Tibial nerve (tissue), 4 donors: Measurements from ENCODE around the gene CENPX. TPM values are rescaled to one million over a fixed set of nuclear protein-coding genes. Genes with fewer than 3 reads are reported as not detected.
"Not testable (repeated sequence)": the region's sequence is repeated elsewhere in the genome, so short reads cannot be mapped to it uniquely, and the experiment has no call there.

Experiments used
- DNase-seq, 2 donors: peaks; one replicate each; pipeline ENCODE4 v3.0.0-alpha.2; 2019; ENCODE audit warnings: low spot score in 2 of 2
- H3K27ac ChIP-seq, 4 donors: fragments of 200-600 bp; sonication (generic) in 3 of 4; one replicate each; pipeline ENCODE4 v1.5.1; 2017 to 2019; ENCODE audit warnings: mild to moderate bottlenecking in 1 of 4
- H3K27me3 ChIP-seq, 2 donors: fragments of 200-600 bp; sonication (generic) in 1 of 2; one replicate each; pipeline versions ENCODE4 v1.5.1 to v1.6.0; 2017 to 2019
- H3K36me3 ChIP-seq, 3 donors: fragments of 200-600 bp; sonication (generic); one replicate each; pipeline ENCODE4 v1.5.1; 2018 to 2019
- H3K4me1 ChIP-seq, 4 donors: fragments of 200-600 bp; sonication (generic) in 3 of 4; one replicate each; pipeline ENCODE4 v1.5.1; 2017 to 2019
- H3K4me3 ChIP-seq, 4 donors: fragments of 200-600 bp; sonication (generic) in 3 of 4; one replicate each; pipeline ENCODE4 v1.5.1; 2017 to 2019; ENCODE audit warnings: mild to moderate bottlenecking in 1 of 4, moderate library complexity in 1 of 4
- H3K9me3 ChIP-seq, 4 donors: fragments of 200-600 bp; sonication (generic) in 3 of 4; one replicate each; pipeline ENCODE4 v1.5.1; 2017 to 2019
- CTCF ChIP-seq, 5 experiments: fragments of 200-600 bp in 3 of 5; fragments of 450-650 bp in 2 of 5; sonication (generic) in 3 of 5; IDR thresholded peaks; one replicate each; pipeline ENCODE4 v1.5.1; 2016 to 2019; ENCODE audit warnings: antibody characterized with exemption in 5 of 5, mild to moderate bottlenecking in 3 of 5, moderate library complexity in 2 of 5
- EP300 ChIP-seq, 2 donors: sonication (generic); formaldehyde crosslinking; IDR thresholded peaks; one replicate each; pipeline ENCODE4 v1.6.1; 2017; ENCODE audit warnings: antibody characterized with exemption in 2 of 2, mild to moderate bottlenecking in 1 of 2
- POLR2A ChIP-seq, 2 donors: fragments of 450-650 bp; IDR thresholded peaks; one replicate each; pipeline ENCODE4 v1.6.1; 2017; ENCODE audit warnings: antibody characterized with exemption in 2 of 2, mild to moderate bottlenecking in 2 of 2, moderate library complexity in 2 of 2
- WGBS, 2 donors: methylation state at CpG; one replicate each; pipeline ENCODE4 v1.1.5; 2018; 5-methylcytosine and 5-hydroxymethylcytosine counted together
- total RNA-seq, 4 donors: library from RNA; depleted of rRNA; stranded (reverse); fragments of >200 nt; gene quantifications; one replicate each; pipeline ENCODE4 v1.1.0, GENCODE V29; 2016

The CENPX gene
- total RNA-seq, 4 donors from 2014 or later: 69.9 to 143 (median 78.0) TPM

GRCh38 chr17:82043507-82043906, 20.8 kb upstream of the CENPX start:
- no peak for TF ChIP-seq EP300 (IDR thresholded peaks at IDR 0.05)
- TF ChIP-seq POLR2A (IDR thresholded peaks at IDR 0.05): no peak
- TF ChIP-seq CTCF (IDR thresholded peaks at IDR 0.05): no peak
- H3K9me3 ChIP-seq: no peaks in the 10 kb centered on the region
- no peak overlapping the region for H3K4me3 ChIP-seq
- peaks cover 0 to 6% (median 0%) of the 10 kb centered on the region in 4 donors for H3K4me1 ChIP-seq
- H3K36me3 ChIP-seq: peaks cover 0 to 21% (median 3%) of the 10 kb centered on the region in 3 donors
- H3K27me3 ChIP-seq: no peaks in the 10 kb centered on the region
- WGBS, 2 donors: 39 to 54% methylated on average over 6 to 16 of the region's 16 CpGs
- no peak overlapping the region for H3K27ac ChIP-seq
- DNase-seq: no peak

- Histone ChIP-seq H3K27me3 (no peaks in the 10 kb centered on the region), H3K4me3 (no peak overlapping the region), H3K36me3 (peaks cover 0 to 12% (median 0%) of the 10 kb centered on the region in 3 donors), H3K9me3 (no peaks in the 10 kb centered on the region), H3K27ac (no peak overlapping the region), H3K4me1 (peaks cover 0 to 8% (median 2%) of the 10 kb centered on the region in 4 donors)
- TF ChIP-seq EP300 (IDR thresholded peaks at IDR 0.05): no peak
- TF ChIP-seq CTCF (IDR thresholded peaks at IDR 0.05): no peak
- no peak for TF ChIP-seq POLR2A (IDR thresholded peaks at IDR 0.05)
- no peak for DNase-seq
- WGBS, 2 donors: 85 to 92% methylated on average over 8 to 9 of the region's 9 CpGs
These were observed 20.0 kb upstream of the CENPX start for GRCh38 chr17:82042649-82043048.

- Histone ChIP-seq H3K36me3 (no peaks in the 10 kb centered on the region), H3K9me3 (no peaks in the 10 kb centered on the region), H3K4me3 (no peak overlapping the region), H3K27me3 (no peaks in the 10 kb centered on the region), H3K27ac (no peak overlapping the region), H3K4me1 (peaks cover 3 to 14% (median 8%) of the 10 kb centered on the region in 4 donors)
- no peak for TF ChIP-seq EP300 (IDR thresholded peaks at IDR 0.05)
- TF ChIP-seq CTCF (IDR thresholded peaks at IDR 0.05): no peak
- no peak for TF ChIP-seq POLR2A (IDR thresholded peaks at IDR 0.05)
- WGBS, 2 donors: 65 to 66% methylated on average over 17 of the region's 17 CpGs
- DNase-seq: no peak
These were observed 18.6 kb upstream of the CENPX start for GRCh38 chr17:82041144-82041814.

GRCh38 chr17:82039695-82040299, 17.1 kb upstream of the CENPX start:
- no peak for DNase-seq
- WGBS, 2 donors: 87 to 96% methylated on average over 8 of the region's 8 CpGs
- TF ChIP-seq CTCF (IDR thresholded peaks at IDR 0.05) (no peak), POLR2A (IDR thresholded peaks at IDR 0.05) (no peak), EP300 (IDR thresholded peaks at IDR 0.05) (no peak)
- no peaks in the 10 kb centered on the region for H3K27me3 ChIP-seq
- H3K27ac ChIP-seq: no peak overlapping the region
- peaks cover 6 to 23% (median 14%) of the 10 kb centered on the region in 4 donors for H3K4me1 ChIP-seq
- no peak overlapping the region for H3K4me3 ChIP-seq
- no peaks in the 10 kb centered on the region for H3K9me3 ChIP-seq
- peaks cover 0 to 8% (median 0%) of the 10 kb centered on the region in 3 donors for H3K36me3 ChIP-seq

- DNase-seq, H3K4me3 ChIP-seq, H3K9me3 ChIP-seq, H3K27me3 ChIP-seq, H3K36me3 ChIP-seq: not testable (repeated sequence)
- Histone ChIP-seq H3K4me1 (peaks cover 6 to 26% (median 14%) of the 10 kb centered on the region in 4 donors), H3K27ac (peak overlapping the region in 2 of 4 donors; percentile 98)
- WGBS, 2 donors: 77 to 85% methylated on average over 16 of the region's 16 CpGs
These were observed 16.2 kb upstream of the CENPX start for GRCh38 chr17:82038796-82039409.
